HPDE6-E6E7 (cell line): ENCODE results near the gene BMP2K.

Source experiments
- DNase-seq: peaks from one replicate; pipeline ENCODE4 v3.0.0; 2011; ENCODE audit warnings: missing footprints; ENCODE audit errors: extremely low spot score

Gene BMP2K

GRCh38 chr4:78776079-78776728 is at the start of gene BMP2K:
Gene BMP2K (plus strand): TSS chr4:78776350. CDS start chr4:78776544, 194 bp downstream.
- peak; percentile 60 for DNase-seq

GRCh38 chr4:78726546-78726945 is 49.6 kb upstream of the BMP2K start:
- DNase-seq = no peak

DNA sequence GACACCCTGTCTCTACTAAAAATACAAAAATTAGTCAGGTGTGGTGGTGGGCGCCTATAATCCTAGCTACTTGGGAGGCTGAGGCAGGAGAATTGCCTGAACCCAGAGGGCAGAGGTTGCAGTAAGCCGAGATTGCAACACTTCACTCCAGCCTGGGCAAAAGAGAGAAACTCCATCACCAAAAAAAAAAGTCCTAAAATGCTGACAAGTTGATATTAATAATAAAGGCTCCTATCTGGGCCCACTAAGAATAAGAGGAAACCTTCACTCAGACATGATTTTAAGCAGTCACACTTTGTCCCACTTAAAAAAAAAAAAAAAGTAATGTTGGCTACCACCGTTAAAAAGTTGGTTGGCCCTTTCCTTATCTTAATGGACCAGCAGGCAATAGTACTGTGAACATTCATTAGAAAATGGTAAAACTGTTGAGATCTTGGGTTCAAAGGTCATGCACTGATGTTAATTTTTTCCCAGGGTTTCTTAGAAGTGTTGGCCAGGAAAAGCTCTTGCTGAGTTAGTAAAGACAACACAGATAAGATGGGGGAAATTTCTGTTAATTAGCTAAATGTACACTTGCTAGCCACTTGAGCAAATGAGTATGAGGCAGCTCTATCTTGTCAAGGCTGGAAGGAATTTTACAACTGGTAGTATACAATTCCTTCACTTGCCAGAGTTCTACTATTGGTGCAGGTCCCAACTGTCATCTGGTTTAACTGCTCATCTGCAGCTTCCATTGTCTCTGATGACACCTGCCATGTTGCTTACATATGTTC is 43.6 kb upstream of the BMP2K start:
- DNase-seq = no peak

DNA sequence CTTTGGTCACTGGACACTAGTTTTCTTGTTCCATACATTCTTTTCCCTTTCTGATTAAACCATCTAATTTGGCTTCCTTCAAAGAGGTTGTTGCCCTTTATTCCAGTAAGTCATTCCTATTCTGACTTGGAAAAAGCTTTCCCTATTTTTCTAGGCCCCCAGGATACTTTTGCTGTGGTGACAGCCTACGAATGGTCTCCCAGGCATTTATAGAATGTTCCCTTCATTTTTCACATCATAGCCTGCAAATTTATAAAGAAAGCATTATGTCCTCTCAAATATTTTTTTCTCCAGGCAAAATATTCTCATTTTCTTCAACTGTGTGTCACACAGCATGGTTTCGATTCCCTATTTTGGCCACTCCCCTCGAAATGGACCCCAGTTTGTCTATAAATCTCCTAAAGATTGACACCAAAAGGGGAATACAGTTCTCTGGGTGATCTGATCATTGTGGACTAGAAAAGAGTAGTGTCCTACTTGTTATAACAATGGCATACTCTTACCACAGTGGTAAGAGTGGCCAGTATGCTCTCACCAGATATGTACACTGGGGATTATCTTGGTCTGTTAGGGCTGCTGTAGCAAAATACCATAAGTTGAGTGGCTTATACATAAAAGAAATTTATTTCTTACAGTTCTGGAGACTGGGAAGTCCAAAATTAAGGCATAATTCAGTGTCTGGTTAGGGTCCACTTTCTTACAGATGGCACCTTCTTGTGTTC is 41.5 kb upstream of the BMP2K start:
- no peak for DNase-seq

- DNase-seq = no peak
Measured at GRCh38 chr4:78735697-78736096, 40.5 kb upstream of the BMP2K start.

GRCh38 chr4:78737035-78737434 is 39.1 kb upstream of the BMP2K start:
- DNase-seq = no peak

GRCh38 chr4:78737973-78738372 is 38.2 kb upstream of the BMP2K start:
- DNase-seq = no peak

DNA sequence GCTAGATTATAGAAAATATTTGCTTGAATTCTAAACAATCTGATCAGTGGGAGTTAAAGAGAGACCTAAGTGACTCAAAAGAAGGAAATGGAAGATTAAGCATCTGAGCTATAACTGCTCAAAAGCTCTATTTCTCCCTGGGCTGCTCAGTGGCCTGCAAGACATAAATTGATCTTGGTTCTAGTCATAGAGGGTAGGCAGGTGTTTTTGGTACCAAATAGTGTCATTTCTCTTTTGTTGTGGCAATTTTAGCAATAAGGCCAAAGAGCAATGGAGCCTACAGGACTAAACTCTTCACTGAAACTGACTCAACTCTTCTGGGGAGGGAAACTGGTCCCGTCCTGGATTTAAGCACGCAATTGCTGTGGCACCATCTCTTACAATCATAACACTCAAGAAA is 33.9 kb upstream of the BMP2K start:
- DNase-seq = no peak

- DNase-seq = no peak
Measured at GRCh38 chr4:78747475-78747922, 28.7 kb upstream of the BMP2K start.

GRCh38 chr4:78748381-78748780 is 27.8 kb upstream of the BMP2K start:
- DNase-seq = no peak

DNA sequence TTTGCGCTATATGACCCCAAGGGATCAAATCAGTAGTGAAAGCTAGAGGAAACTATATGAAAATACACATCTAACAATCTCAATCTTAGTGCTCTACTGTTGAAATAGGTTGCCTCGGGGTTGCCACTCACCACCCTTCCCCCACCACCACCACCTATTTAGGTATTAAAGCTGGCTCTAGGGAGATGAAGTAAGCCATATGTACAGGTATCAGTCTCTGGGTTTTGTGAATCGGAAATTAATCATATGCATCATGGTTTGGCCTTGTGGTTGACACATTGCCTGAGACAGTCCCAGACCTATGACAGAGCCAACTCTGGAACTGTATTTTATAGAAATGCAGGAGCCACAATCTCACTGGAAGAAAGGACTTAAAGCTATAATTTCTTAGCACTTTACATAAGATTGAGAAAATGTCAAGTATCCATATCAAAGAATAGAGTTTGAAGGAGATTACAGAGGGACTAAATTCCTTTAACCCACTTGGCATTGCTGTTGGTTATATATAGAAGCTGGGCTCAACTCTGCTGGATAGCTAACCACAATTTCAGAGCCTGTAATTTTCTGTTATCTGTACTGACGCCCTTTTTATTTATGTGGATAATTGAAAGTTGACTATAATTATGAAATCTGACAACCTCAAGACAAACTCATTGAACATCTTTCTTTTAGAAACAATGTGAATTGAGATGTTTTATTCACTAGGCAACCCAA is 26.7 kb upstream of the BMP2K start:
- no peak for DNase-seq

GRCh38 chr4:78749972-78750727 is 26.0 kb upstream of the BMP2K start:
- no peak for DNase-seq

GRCh38 chr4:78753091-78753490 is 23.1 kb upstream of the BMP2K start:
- no peak for DNase-seq

- no peak for DNase-seq
Measured at GRCh38 chr4:78754872-78755271, 21.3 kb upstream of the BMP2K start.

DNA sequence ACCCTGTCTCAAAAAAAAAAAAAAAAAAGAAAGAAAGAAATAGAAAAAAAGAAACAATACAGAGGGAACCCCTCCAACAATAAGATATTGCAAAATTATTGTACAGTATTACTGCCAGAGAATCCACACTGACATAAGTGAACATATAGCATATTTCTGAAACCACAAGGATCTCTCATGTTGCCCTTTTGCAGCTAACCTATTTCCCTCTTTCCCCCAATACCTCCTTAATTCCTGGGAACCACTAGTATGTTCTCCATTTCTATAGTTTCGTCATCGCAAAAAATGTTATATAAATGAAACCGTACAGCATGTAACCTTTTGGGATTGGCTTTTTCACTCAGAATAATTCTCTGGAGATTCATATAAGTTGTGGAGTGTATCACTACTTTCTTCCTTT is 20.0 kb upstream of the BMP2K start:
- DNase-seq = no peak

DNA sequence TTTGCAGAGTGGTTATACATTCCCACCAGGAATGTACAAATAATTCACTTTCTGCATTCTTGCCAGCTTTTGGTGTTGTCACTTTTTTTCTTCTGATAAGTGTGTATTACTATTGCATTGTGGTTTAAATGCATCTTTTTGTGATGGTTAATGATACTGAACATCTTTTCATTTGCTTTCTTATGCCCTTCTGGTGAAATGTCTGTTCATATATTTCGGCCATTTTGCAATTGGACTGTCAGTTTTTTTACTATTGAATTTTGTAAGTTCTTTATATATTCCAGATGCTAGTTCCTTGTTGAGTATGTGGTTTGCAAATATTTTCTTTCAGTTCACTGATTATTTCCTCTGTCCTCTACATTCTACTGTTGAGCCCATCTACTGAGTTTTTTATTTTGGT is 19.4 kb upstream of the BMP2K start:
- DNase-seq = no peak

DNA sequence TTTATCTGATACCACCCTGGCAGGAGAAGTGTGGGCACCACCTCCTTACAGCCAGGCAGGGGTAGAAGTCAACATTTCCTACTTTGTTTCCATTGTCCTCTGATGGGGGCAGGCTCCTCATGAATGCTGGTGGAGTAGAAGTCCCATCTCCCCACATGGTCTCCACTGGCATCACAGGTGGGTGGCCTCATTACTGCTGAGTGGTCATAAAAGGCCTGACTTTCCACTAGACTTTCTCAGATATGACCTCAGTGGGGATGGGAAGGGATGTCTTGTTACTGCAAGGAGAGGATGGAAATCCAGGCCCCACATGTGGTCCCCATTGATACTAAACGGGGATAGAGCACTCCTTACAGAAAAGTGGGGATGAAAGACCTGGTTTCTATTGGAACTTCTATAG is 18.6 kb upstream of the BMP2K start:
- no peak for DNase-seq

GRCh38 chr4:78758085-78758484 is 18.1 kb upstream of the BMP2K start:
- no peak for DNase-seq

DNA sequence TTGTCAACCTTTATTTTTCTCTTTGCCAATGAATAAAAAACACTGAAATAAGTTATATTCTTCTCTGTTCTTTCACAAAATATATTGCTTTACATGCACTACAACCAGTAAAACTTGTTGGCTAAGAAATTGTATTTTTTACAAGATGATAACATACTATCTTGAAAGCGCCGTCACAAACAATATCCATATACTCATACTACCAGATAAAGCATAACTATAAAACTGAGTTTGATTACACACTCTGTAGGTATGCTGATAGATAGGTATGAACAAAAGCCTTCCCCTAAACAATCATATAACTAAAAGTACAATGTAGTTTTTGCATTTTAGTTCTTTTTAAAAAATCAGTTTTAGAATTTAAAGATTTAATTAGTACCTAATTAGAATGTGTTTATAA is 13.6 kb upstream of the BMP2K start:
- no peak for DNase-seq

GRCh38 chr4:78763251-78763650 is 12.9 kb upstream of the BMP2K start:
- DNase-seq = no peak

GRCh38 chr4:78763763-78764387 is 12.3 kb upstream of the BMP2K start:
- no peak for DNase-seq
